Measurements from ENCODE around the gene TMEM225B.
"Not testable (repeated sequence)": the region's sequence is repeated elsewhere in the genome, so short reads cannot be mapped to it uniquely, and the experiment has no call there.

TMEM225B gene

DNA sequence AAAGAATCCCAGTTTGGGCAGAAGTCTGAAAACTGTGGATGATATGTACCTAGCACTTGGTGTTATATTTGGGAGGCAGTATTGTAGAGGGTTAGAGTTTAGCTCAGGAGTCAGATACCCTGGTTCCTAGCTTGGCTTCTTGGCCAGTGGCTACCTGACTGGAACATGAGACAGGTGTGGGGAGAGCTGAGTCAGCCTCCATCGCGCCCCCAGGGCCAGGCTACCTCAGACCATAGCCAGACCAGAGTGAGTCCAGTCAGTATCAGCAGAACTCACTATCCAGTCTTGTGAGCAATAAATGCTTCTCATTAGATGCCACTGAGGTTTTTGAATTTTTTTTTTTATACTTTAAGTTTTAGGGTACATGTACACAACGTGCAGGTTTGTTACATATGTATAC is 55.7 kb downstream of the TMEM225B start:
- DNase-seq (ENCODE audit: low read depth in 2 of 2) = no peak

DNA sequence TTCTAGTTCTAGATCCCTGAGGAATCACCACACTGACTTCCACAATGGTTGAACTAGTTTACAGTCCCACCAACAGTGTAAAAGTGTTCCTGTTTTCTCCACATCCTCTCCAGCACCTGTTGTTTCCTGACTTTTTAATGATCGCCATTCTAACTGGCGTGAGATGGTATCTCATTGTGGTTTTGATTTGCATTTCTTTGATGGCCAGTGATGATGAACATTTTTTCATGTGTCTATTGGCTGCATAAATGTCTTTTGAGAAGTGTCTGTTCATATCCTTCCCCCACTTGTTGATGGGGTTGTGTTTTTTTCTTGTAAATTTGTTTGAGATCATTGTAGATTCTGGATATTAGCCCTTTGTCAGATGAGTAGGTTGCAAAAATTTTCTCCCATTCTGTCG is 56.6 kb downstream of the TMEM225B start:
- not testable (repeated sequence) for DNase-seq (ENCODE audit: low read depth in 2 of 2)

DNA sequence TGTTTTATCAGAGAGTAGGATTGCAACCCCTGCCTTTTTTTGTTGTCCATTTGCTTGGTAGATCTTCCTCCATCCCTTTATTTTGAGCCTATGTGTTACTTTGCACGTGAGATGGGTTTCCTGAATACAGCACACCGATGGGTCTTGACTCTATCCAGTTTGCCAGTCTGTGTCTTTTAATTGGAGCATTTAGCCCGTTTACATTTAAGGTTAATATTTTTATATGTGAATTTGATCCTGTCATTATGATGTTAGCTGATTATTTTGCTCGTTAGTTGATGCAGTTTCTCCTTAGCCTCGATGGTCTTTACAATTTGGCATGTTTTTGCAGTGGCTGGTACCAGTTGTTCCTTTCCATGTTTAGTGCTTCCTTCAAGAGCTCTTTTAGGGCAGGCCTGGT is 59.8 kb downstream of the TMEM225B start:
- not testable (repeated sequence) for DNase-seq (ENCODE audit: low read depth in 2 of 2)

Data from stimulated activated CD8-positive, alpha-beta memory T cell treated with anti-CD3 and anti-CD28 coated beads, Interleukin-7, amount 100 ng/mL, for 4 hours (primary cell).